Vagina (tissue), 2 donors: ENCODE results near the gene NES. TPM values are rescaled to one million over a fixed set of nuclear protein-coding genes. Genes with fewer than 3 reads are reported as not detected.

Experiments
- DNase-seq, 2 donors: peaks; one replicate each; pipeline ENCODE4 v3.0.0-alpha.2; 2017; ENCODE audit errors: extremely low spot score in 2 of 2
- H3K27ac ChIP-seq: fragments of 200-600 bp; sonication (generic); one replicate; pipeline ENCODE4 v1.5.1; 2019
- H3K27me3 ChIP-seq: fragments of 200-600 bp; sonication (generic); one replicate; pipeline ENCODE4 v1.5.1; 2019
- H3K36me3 ChIP-seq, 2 donors: fragments of 200-600 bp; sonication (generic); one replicate each; pipeline ENCODE4 v1.5.1; 2017 to 2019
- H3K4me1 ChIP-seq: fragments of 200-600 bp; sonication (generic); one replicate; pipeline ENCODE4 v1.5.1; 2019
- H3K4me3 ChIP-seq, 2 donors: fragments of 200-600 bp; sonication (generic); 1 replicate in 1 of 2; 2 replicates in 1 of 2; pipeline ENCODE4 v1.5.1; 2016 to 2019
- H3K9me3 ChIP-seq: fragments of 200-600 bp; sonication (generic); one replicate; pipeline ENCODE4 v1.5.1; 2019
- CTCF ChIP-seq, 3 experiments: fragments of 450-650 bp in 2 of 3; fragments of 200-600 bp in 1 of 3; sonication (generic) in 1 of 3; IDR thresholded peaks; one replicate each; pipeline ENCODE4 v1.5.1; 2017 to 2019; ENCODE audit warnings: antibody characterized with exemption in 3 of 3, mild to moderate bottlenecking in 2 of 3, moderate library complexity in 2 of 3
- POLR2A ChIP-seq, 2 donors: fragments of 450-650 bp; IDR thresholded peaks; one replicate each; pipeline ENCODE4 v1.6.1; 2017; ENCODE audit warnings: antibody characterized with exemption in 2 of 2, mild to moderate bottlenecking in 2 of 2, moderate library complexity in 2 of 2
- POLR2AphosphoS5 ChIP-seq, 2 donors: sonication (generic); formaldehyde crosslinking; IDR thresholded peaks; one replicate each; pipeline ENCODE4 v1.9.0; 2017; ENCODE audit warnings: antibody characterized with exemption in 2 of 2, mild to moderate bottlenecking in 2 of 2, low read depth in 1 of 2; ENCODE audit not compliant: insufficient read depth in 1 of 2
- intact Hi-C: fragments of 100-400 bp; cut with DNase I; formaldehyde crosslinking; loops from one replicate; pipeline ENCODE4 v1.15.1; 2023
- total RNA-seq: library from RNA; depleted of rRNA; stranded (reverse); fragments of >200 nt; gene quantifications from one replicate; pipeline ENCODE4 v1.2.3, GENCODE V29; 2016

Gene NES
- total RNA-seq, 1 donor from 2014 or later = 16.0 TPM

GRCh38 chr1:156626079-156626438 lies 51.1 kb downstream of the NES start:
- intact Hi-C loops = loop anchor here (5.0 kb wide), 1 partner anchor 51 kb away; the partner anchor contains the start of gene NES
- peaks cover 17% of the 10 kb centered on the region for H3K27me3 ChIP-seq

GRCh38 chr1:156625436-156626078 lies 51.6 kb downstream of the NES start:
- intact Hi-C loops = loop anchor here (5.0 kb wide), 1 partner anchor 52 kb away; the partner anchor contains the start of gene NES
- DNase-seq = no peak
- TF ChIP-seq POLR2AphosphoS5 (IDR thresholded peaks at IDR 0.05; ENCODE audit: insufficient read depth in 1 of 2, low read depth in 1 of 2) (peak in 1 of 2 donors; percentile 46), POLR2A (IDR thresholded peaks at IDR 0.05) (no peak), CTCF (IDR thresholded peaks at IDR 0.05) (peak; percentile 71 to 76 (median 71))
- Histone ChIP-seq H3K27ac (peak overlapping the region; percentile 53), H3K27me3 (peaks cover 17% of the 10 kb centered on the region), H3K4me3 (peak overlapping the region; percentile 40), H3K9me3 (no peaks in the 10 kb centered on the region), H3K4me1 (peaks cover 19% of the 10 kb centered on the region), H3K36me3 (no peaks in the 10 kb centered on the region)

More at GRCh38 chr1:156626079-156626438, 51.1 kb downstream of the NES start:
- TF ChIP-seq POLR2AphosphoS5 (IDR thresholded peaks at IDR 0.05; ENCODE audit: insufficient read depth in 1 of 2, low read depth in 1 of 2) (no peak), CTCF (IDR thresholded peaks at IDR 0.05) (no peak), POLR2A (IDR thresholded peaks at IDR 0.05) (no peak)
- Histone ChIP-seq H3K4me3 (no peak overlapping the region), H3K9me3 (no peaks in the 10 kb centered on the region), H3K27ac (no peak overlapping the region), H3K36me3 (no peaks in the 10 kb centered on the region), H3K4me1 (peaks cover 19% of the 10 kb centered on the region)
- no peak for DNase-seq

- DNase-seq = no peak
- Histone ChIP-seq H3K36me3 (no peaks in the 10 kb centered on the region), H3K4me1 (peaks cover 19% of the 10 kb centered on the region), H3K27me3 (peaks cover 17% of the 10 kb centered on the region), H3K27ac (peak overlapping the region; percentile 53), H3K9me3 (no peaks in the 10 kb centered on the region), H3K4me3 (peak overlapping the region; percentile 40)
- no peak for TF ChIP-seq POLR2A (IDR thresholded peaks at IDR 0.05)
- no peak for TF ChIP-seq POLR2AphosphoS5 (IDR thresholded peaks at IDR 0.05; ENCODE audit: insufficient read depth in 1 of 2, low read depth in 1 of 2)
- no peak for TF ChIP-seq CTCF (IDR thresholded peaks at IDR 0.05)
- intact Hi-C loops = loop anchor here (5.0 kb wide), 2 partner anchors 42 to 52 kb away; partner anchors contain the start of gene NES
Observed at GRCh38 chr1:156624814-156625435, 52.3 kb downstream of the NES start.

GRCh38 chr1:156623946-156624813 lies 53.0 kb downstream of the NES start:
- no peak for DNase-seq
- Histone ChIP-seq H3K4me3 (peak overlapping the region; percentile 40), H3K9me3 (no peaks in the 10 kb centered on the region), H3K27me3 (peaks cover 17% of the 10 kb centered on the region), H3K27ac (peak overlapping the region; percentile 53), H3K4me1 (peaks cover 19% of the 10 kb centered on the region), H3K36me3 (no peaks in the 10 kb centered on the region)
- intact Hi-C loops = loop anchor here (5.0 kb wide), 1 partner anchor 43 kb away; no protein-coding TSS in a partner anchor
- TF ChIP-seq CTCF (IDR thresholded peaks at IDR 0.05) (no peak), POLR2A (IDR thresholded peaks at IDR 0.05) (no peak), POLR2AphosphoS5 (IDR thresholded peaks at IDR 0.05; ENCODE audit: insufficient read depth in 1 of 2, low read depth in 1 of 2) (no peak)
